HEK293 (cell line): Measurements from ENCODE around the gene WDPCP.

ENCODE experiments used
- CTCF ChIA-PET: fragments of 350-600 bp; formaldehyde crosslinking; extraction: SDS; loops from one replicate; lab custom pipeline; 2021; ENCODE audit warnings: antibody characterized with exemption; lab: Yijun Ruan, JAX
- POLR2A ChIA-PET: fragments of 300-600 bp; formaldehyde crosslinking; extraction: SDS; loops from one replicate; lab custom pipeline; 2020; ENCODE audit warnings: antibody characterized with exemption, inconsistent platforms; lab: Yijun Ruan, JAX
- H3K27ac ChIP-seq: fragments of 200-500 bp; sonication (Bioruptor generic); 2 replicates; pipeline ENCODE4 v1.5.1; 2014; ENCODE audit warnings: low read depth, low read length, control low read depth, inconsistent platforms; ENCODE audit errors: extremely low read depth
- H3K36me3 ChIP-seq, 2 experiments: fragments of 200-500 bp in 1 of 2; sonication (Bioruptor generic) in 1 of 2; 1 replicate in 1 of 2; 2 replicates in 1 of 2; pipeline ENCODE4 v1.5.1; 2014 to 2017; ENCODE audit warnings: inconsistent platforms in 2 of 2, low read length in 2 of 2; ENCODE audit not compliant: control insufficient read depth in 2 of 2, insufficient read depth in 1 of 2
- H3K4me1 ChIP-seq: fragments of 200-500 bp; sonication (Bioruptor generic); 2 replicates; pipeline ENCODE4 v1.5.1; 2014; ENCODE audit warnings: mild to moderate bottlenecking, low read length, inconsistent platforms; ENCODE audit not compliant: control insufficient read depth, insufficient read depth
- H3K4me3 ChIP-seq: 2 replicates; pipeline ENCODE4 v1.5.1; 2011; ENCODE audit warnings: low read depth, mild to moderate bottlenecking, control low read depth, low read length, moderate library complexity
- H3K9me3 ChIP-seq: fragments of 200-500 bp; sonication (Bioruptor generic); 2 replicates; pipeline ENCODE4 v1.5.1; 2014; ENCODE audit warnings: low read depth, low read length, inconsistent platforms; ENCODE audit not compliant: control insufficient read depth, insufficient read depth
- CTCF ChIP-seq: fragments of 450-650 bp; formaldehyde crosslinking; IDR thresholded peaks from 2 replicates; pipeline ENCODE4 v1.5.1; 2016; ENCODE audit warnings: missing biosample characterization, missing genetic modification characterization
- FEZF1 ChIP-seq: fragments of 450-650 bp; formaldehyde crosslinking; IDR thresholded peaks from 2 replicates; pipeline ENCODE4 v1.5.1; 2016; ENCODE audit warnings: missing biosample characterization, missing genetic modification characterization
- KLF17 ChIP-seq: fragments of 450-650 bp; formaldehyde crosslinking; IDR thresholded peaks from 2 replicates; pipeline ENCODE4 v1.5.1; 2016; ENCODE audit warnings: missing biosample characterization, missing genetic modification characterization
- TRIM28 ChIP-seq: IDR thresholded peaks from 2 replicates; pipeline ENCODE4 v1.6.1; 2011; ENCODE audit warnings: low read length, control low read depth, borderline replicate concordance
- ZBTB49 ChIP-seq: fragments of 450-650 bp; formaldehyde crosslinking; IDR thresholded peaks from 2 replicates; pipeline ENCODE4 v1.5.1; 2016; ENCODE audit warnings: missing biosample characterization, missing genetic modification characterization, low read depth
- ZBTB7A ChIP-seq: fragments of 450-650 bp; formaldehyde crosslinking; IDR thresholded peaks from 2 replicates; pipeline ENCODE4 v1.5.1; 2016; ENCODE audit warnings: low read depth, missing biosample characterization, missing genetic modification characterization
- ZNF10 ChIP-seq: fragments of 450-650 bp; formaldehyde crosslinking; IDR thresholded peaks from 2 replicates; pipeline ENCODE4 v1.5.1; 2017; ENCODE audit warnings: missing biosample characterization, missing genetic modification characterization
- ZNF18 ChIP-seq: fragments of 450-650 bp; formaldehyde crosslinking; IDR thresholded peaks from 2 replicates; pipeline ENCODE4 v1.5.1; 2016; ENCODE audit warnings: missing biosample characterization, missing genetic modification characterization
- ZNF184 ChIP-seq: fragments of 450-650 bp; IDR thresholded peaks from 2 replicates; pipeline ENCODE4 v1.5.1; 2018; ENCODE audit warnings: missing biosample characterization, mild to moderate bottlenecking, missing genetic modification characterization
- ZNF302 ChIP-seq: fragments of 450-650 bp; formaldehyde crosslinking; IDR thresholded peaks from 2 replicates; pipeline ENCODE4 v1.5.1; 2016; ENCODE audit warnings: missing biosample characterization, missing genetic modification characterization, low read depth
- ZNF510 ChIP-seq: fragments of 450-650 bp; formaldehyde crosslinking; IDR thresholded peaks from 2 replicates; pipeline ENCODE4 v1.5.1; 2018; ENCODE audit warnings: mild to moderate bottlenecking, missing genetic modification characterization, missing biosample characterization; ENCODE audit not compliant: insufficient replicate concordance
- ZNF514 ChIP-seq: fragments of 450-650 bp; formaldehyde crosslinking; IDR thresholded peaks from 2 replicates; pipeline ENCODE4 v1.5.1; 2016; ENCODE audit warnings: missing biosample characterization, missing genetic modification characterization
- ZNF558 ChIP-seq: fragments of 450-650 bp; formaldehyde crosslinking; IDR thresholded peaks from 2 replicates; pipeline ENCODE4 v1.5.1; 2016; ENCODE audit warnings: missing biosample characterization, missing genetic modification characterization
- ZNF629 ChIP-seq: fragments of 450-650 bp; formaldehyde crosslinking; IDR thresholded peaks from 2 replicates; pipeline ENCODE4 v1.5.1; 2017; ENCODE audit warnings: missing biosample characterization, missing genetic modification characterization
- ZNF664 ChIP-seq: fragments of 450-650 bp; formaldehyde crosslinking; IDR thresholded peaks from 2 replicates; pipeline ENCODE4 v1.5.1; 2016; ENCODE audit warnings: missing biosample characterization, missing genetic modification characterization
- ZNF701 ChIP-seq: fragments of 450-650 bp; formaldehyde crosslinking; IDR thresholded peaks from 2 replicates; pipeline ENCODE4 v1.5.1; 2016; ENCODE audit warnings: missing biosample characterization, missing genetic modification characterization
- ZNF791 ChIP-seq: fragments of 450-650 bp; formaldehyde crosslinking; IDR thresholded peaks from 2 replicates; pipeline ENCODE4 v1.5.1; 2016; ENCODE audit warnings: missing biosample characterization, missing genetic modification characterization
- TF ChIP-seq, protein P1 (sequence below): fragments of 450-650 bp; formaldehyde crosslinking; IDR thresholded peaks from 2 replicates; pipeline ENCODE4 v1.5.1; 2016; ENCODE audit warnings: missing biosample characterization, missing genetic modification characterization
- TF ChIP-seq, protein P2 (sequence below): fragments of 450-650 bp; formaldehyde crosslinking; IDR thresholded peaks from 2 replicates; pipeline ENCODE4 v1.5.1; 2016; ENCODE audit warnings: missing biosample characterization, missing genetic modification characterization, borderline replicate concordance

The WDPCP gene

GRCh38 chr2:63225964-63226686, 362.2 kb downstream of the WDPCP start:
- Histone ChIP-seq H3K36me3 (no peaks in the 10 kb centered on the region), H3K4me3 (no peak overlapping the region), H3K4me1 (no peaks in the 10 kb centered on the region), H3K27ac (no peak overlapping the region), H3K9me3 (no peaks in the 10 kb centered on the region)
- ChIA-PET POLR2A (no interaction called here), CTCF (no interaction called here)
- no peak for TF ChIP-seq ZNF10 (tag by site-specific recombination)
- no peak for TF ChIP-seq ZNF558 (tag by site-specific recombination)
- no peak for TF ChIP-seq KLF17
- TF ChIP-seq ZNF302 (tag by site-specific recombination) = no peak
- no peak for TF ChIP-seq FEZF1 (tag by site-specific recombination)
- no peak for TF ChIP-seq ZNF791
- TF ChIP-seq ZNF510 (tag by site-specific recombination) = no peak
- TF ChIP-seq ZBTB7A (tag by site-specific recombination) = no peak
- TF ChIP-seq ZNF514 (tag by site-specific recombination) = no peak
- no peak for TF ChIP-seq ZNF629
- TF ChIP-seq, protein P1, sequence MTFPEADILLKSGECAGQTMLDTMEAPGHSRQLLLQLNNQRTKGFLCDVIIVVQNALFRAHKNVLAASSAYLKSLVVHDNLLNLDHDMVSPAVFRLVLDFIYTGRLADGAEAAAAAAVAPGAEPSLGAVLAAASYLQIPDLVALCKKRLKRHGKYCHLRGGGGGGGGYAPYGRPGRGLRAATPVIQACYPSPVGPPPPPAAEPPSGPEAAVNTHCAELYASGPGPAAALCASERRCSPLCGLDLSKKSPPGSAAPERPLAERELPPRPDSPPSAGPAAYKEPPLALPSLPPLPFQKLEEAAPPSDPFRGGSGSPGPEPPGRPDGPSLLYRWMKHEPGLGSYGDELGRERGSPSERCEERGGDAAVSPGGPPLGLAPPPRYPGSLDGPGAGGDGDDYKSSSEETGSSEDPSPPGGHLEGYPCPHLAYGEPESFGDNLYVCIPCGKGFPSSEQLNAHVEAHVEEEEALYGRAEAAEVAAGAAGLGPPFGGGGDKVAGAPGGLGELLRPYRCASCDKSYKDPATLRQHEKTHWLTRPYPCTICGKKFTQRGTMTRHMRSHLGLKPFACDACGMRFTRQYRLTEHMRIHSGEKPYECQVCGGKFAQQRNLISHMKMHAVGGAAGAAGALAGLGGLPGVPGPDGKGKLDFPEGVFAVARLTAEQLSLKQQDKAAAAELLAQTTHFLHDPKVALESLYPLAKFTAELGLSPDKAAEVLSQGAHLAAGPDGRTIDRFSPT (tag by site-specific recombination) = no peak
- no peak for TF ChIP-seq ZNF18 (tag by site-specific recombination)
- TF ChIP-seq ZNF184 (tag by site-specific recombination) = no peak
- no peak for TF ChIP-seq ZNF664 (tag by site-specific recombination)
- TF ChIP-seq, protein P2, sequence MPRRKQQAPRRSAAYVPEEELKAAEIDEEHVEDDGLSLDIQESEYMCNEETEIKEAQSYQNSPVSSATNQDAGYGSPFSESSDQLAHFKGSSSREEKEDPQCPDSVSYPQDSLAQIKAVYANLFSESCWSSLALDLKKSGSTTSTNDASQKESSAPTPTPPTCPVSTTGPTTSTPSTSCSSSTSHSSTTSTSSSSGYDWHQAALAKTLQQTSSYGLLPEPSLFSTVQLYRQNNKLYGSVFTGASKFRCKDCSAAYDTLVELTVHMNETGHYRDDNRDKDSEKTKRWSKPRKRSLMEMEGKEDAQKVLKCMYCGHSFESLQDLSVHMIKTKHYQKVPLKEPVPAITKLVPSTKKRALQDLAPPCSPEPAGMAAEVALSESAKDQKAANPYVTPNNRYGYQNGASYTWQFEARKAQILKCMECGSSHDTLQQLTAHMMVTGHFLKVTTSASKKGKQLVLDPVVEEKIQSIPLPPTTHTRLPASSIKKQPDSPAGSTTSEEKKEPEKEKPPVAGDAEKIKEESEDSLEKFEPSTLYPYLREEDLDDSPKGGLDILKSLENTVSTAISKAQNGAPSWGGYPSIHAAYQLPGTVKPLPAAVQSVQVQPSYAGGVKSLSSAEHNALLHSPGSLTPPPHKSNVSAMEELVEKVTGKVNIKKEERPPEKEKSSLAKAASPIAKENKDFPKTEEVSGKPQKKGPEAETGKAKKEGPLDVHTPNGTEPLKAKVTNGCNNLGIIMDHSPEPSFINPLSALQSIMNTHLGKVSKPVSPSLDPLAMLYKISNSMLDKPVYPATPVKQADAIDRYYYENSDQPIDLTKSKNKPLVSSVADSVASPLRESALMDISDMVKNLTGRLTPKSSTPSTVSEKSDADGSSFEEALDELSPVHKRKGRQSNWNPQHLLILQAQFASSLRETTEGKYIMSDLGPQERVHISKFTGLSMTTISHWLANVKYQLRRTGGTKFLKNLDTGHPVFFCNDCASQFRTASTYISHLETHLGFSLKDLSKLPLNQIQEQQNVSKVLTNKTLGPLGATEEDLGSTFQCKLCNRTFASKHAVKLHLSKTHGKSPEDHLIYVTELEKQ (tag by site-specific recombination) = no peak
- TF ChIP-seq TRIM28 = no peak
- TF ChIP-seq CTCF (tag by site-specific recombination) = no peak
- TF ChIP-seq ZBTB49 (tag by site-specific recombination) = no peak
- no peak for TF ChIP-seq ZNF701 (tag by site-specific recombination)
